Mammary epithelial cell (primary cell): ENCODE data around the gene TRPM2.

ENCODE experiments used
- CTCF ChIP-seq, 2 donors: IDR thresholded peaks in 1 of 2; conservative IDR thresholded peaks in 1 of 2; 2 replicates each; pipeline ENCODE4 v1.5.1; 2011 to 2012; ENCODE audit warnings: inconsistent platforms in 2 of 2, low read length in 2 of 2, mild to moderate bottlenecking in 2 of 2, control low read depth in 1 of 2, low read depth in 1 of 2; ENCODE audit not compliant: insufficient read depth in 1 of 2; ENCODE audit errors: extremely low read depth in 1 of 2
- EZH2 ChIP-seq: IDR thresholded peaks from 2 replicates; pipeline ENCODE4 v1.6.1; 2012; ENCODE audit warnings: low read length, inconsistent platforms, borderline replicate concordance

- TF ChIP-seq CTCF (conservative IDR thresholded peaks at IDR 0.05 in 1 of 2, IDR thresholded peaks at IDR 0.05 in 1 of 2; ENCODE audit: extremely low read depth in 1 of 2, insufficient read depth in 1 of 2, low read depth in 1 of 2, low read length in 2 of 2) (no peak), EZH2 (no peak)
Measured at GRCh38 chr21:44405948-44406872, 52.8 kb downstream of the TRPM2 start.
